SK-MEL-5 (cell line): ENCODE data around the gene OR5K1. TPM values are rescaled to one million over a fixed set of nuclear protein-coding genes. Genes with fewer than 3 reads are reported as not detected.

Experiments
- DNase-seq: peaks from one replicate; pipeline ENCODE4 v3.0.0-alpha.2; 2016; ENCODE audit warnings: low read depth, low spot score
- in situ Hi-C: cut with HindIII; loops from 2 replicates; pipeline ENCODE4 v1.10.0; 2016; ENCODE audit warnings: low sequenced_read_pairs, high pct_unique_total_duplicates, low pct_unique_long_range_greater_than_20kb
- total RNA-seq: library from RNA; depleted of rRNA; stranded (reverse); fragments of >200 nt; shearing (Covaris generic); gene quantifications from 2 replicates; pipeline ENCODE4 v1.2.3, GENCODE V29; 2014; rRNA removed

Gene OR5K1
- total RNA-seq, 1 experiment from 2014 or later = not detected

GRCh38 chr3:98504539-98504938, 41.5 kb downstream of the OR5K1 start:
- in situ Hi-C loops = no loop called here
- DNase-seq = no peak

GRCh38 chr3:98508582-98508981, 45.6 kb downstream of the OR5K1 start:
- DNase-seq = no peak
- in situ Hi-C loops = no loop called here

DNA sequence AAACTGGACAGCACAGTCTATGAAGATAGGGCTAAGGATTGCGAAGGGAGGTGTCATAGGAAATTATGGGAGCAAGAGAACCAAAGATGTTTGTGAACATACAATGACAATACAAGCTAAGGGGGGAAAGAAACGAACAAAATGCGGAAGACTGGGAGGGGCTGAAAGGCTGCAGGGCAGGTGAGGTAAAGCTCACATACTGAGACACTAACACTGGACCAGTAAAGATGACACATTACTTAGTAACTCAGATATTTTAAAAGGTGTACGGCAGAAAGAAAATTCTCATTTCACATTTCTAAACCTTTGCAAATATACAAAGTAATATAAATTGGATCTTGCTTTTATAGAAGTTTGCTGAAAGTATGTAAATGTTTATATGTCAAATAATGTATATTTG, 49.6 kb downstream of the OR5K1 start:
- in situ Hi-C loops = no loop called here
- no peak for DNase-seq

DNA sequence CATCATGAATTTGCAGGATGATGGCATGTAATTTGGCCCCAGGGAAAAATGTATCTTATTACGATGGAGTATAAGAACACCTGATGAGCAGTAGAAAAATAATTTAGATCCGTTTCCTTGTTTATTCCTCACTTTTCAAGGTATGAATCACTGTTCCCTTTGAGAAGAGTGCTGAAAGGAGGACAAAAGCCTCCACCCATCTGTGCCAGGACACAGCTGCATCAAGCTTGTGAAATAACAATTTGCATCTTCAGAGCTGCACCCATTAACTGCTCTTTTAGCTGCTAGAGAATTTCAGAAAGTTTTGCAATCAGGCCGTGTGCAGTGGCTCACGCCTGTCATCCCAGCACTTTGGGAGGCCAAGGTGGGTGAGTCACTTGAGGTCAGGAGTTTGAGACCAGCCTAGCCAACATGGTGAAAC, 50.1 kb downstream of the OR5K1 start:
- in situ Hi-C loops = no loop called here
- no peak for DNase-seq

GRCh38 chr3:98513736-98514135, 50.7 kb downstream of the OR5K1 start:
- in situ Hi-C loops = no loop called here
- no peak for DNase-seq

DNA sequence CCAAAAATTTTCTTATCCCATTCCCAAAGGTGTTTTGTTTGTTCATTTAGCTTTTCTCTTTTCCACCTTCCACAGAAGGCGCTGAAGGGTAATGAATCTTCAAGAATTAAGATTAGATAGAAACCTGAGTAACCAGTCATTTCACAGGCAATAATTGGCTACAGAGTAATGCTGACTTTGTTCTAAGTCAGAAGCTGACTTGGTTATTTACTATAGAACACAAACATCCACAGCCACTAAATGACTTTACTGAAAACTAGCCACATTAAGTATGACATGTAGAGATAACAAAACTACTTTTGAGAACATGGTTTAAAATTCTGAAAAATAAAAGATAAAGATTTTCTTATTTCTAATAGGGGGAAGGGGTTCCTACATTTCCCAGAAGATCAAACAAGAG, 51.9 kb downstream of the OR5K1 start:
- DNase-seq = no peak
- in situ Hi-C loops = no loop called here

DNA sequence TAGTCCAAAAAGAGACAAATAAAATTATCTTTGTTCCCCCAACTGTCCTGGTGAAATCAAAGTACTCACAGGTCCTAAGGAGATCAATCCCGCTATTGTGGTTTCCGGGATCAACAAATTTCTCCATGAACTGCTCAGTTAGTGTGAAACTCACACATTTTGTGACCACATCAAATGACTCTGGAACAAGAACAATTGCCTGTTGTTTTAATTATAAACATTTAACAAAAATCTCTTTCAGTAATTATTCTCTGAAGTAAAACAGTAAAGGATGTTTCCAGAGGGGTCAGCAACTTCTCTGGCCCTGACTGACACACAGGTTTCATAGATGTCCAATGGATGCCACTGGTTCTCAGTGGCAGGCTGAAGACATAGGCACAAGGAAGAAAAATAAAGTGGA, 55.8 kb downstream of the OR5K1 start:
- DNase-seq = no peak
- in situ Hi-C loops = no loop called here

GRCh38 chr3:98519351-98519750, 56.4 kb downstream of the OR5K1 start:
- in situ Hi-C loops = no loop called here
- no peak for DNase-seq

GRCh38 chr3:98521897-98522543, 59.0 kb downstream of the OR5K1 start:
- in situ Hi-C loops = no loop called here
- DNase-seq = peak; percentile 39

Other genes starting within 250 kb of the OR5K1 start
- not detected in 2 replicates for gene OR5H6, start 199.0 kb upstream of the OR5K1 start, total RNA-seq
- not detected in 2 replicates for gene OR5H2, start 180.7 kb upstream of the OR5K1 start, total RNA-seq
- not detected in 2 replicates for gene OR5K4, start 109.3 kb upstream of the OR5K1 start, total RNA-seq
- gene OR5K3, start 72.5 kb upstream of the OR5K1 start, total RNA-seq = not detected in 2 replicates
- gene OR5K2, start 34.5 kb downstream of the OR5K1 start, total RNA-seq = not detected in 2 replicates
- 81.5 and 82.6 TPM in 2 replicates for gene CLDND1, start 59.7 kb downstream of the OR5K1 start, total RNA-seq
- gene GPR15, start 68.8 kb downstream of the OR5K1 start, total RNA-seq = not detected in 2 replicates
- 66.4 and 69.5 TPM in 2 replicates for gene CPOX, start 130.4 kb downstream of the OR5K1 start, total RNA-seq